MM.1S (cell line): ENCODE results near the gene RALGDS.

Experiments used
- DNase-seq: peaks from one replicate; pipeline ENCODE4 v3.0.0-alpha.2; 2015
- H2AFZ ChIP-seq: fragments of 300-600 bp; sonication (generic); 2 replicates; pipeline ENCODE4 v1.6.0; 2016; ENCODE audit warnings: antibody characterized with exemption, low read length
- H3F3A ChIP-seq: fragments of 300-600 bp; sonication (generic); 2 replicates; pipeline ENCODE4 v1.6.1; 2016; ENCODE audit warnings: mild to moderate bottlenecking, antibody characterized with exemption, low read length, moderate library complexity, mixed read lengths; ENCODE audit not compliant: insufficient read depth
- H3K27ac ChIP-seq: fragments of 300-600 bp; sonication (generic); 2 replicates; pipeline ENCODE4 v1.5.1; 2016; ENCODE audit warnings: mild to moderate bottlenecking, low read length
- H3K27me3 ChIP-seq: fragments of 300-600 bp; sonication (generic); replicated peaks from 2 replicates; pipeline ENCODE4 v1.6.0; 2016; ENCODE audit warnings: low read length; ENCODE audit not compliant: insufficient read depth
- H3K36me3 ChIP-seq: fragments of 300-600 bp; sonication (generic); replicated peaks from 2 replicates; pipeline ENCODE4 v1.6.1; 2016; ENCODE audit warnings: mild to moderate bottlenecking, low read length, mixed read lengths; ENCODE audit not compliant: insufficient read depth
- H3K4me1 ChIP-seq: fragments of 300-600 bp; sonication (generic); 2 replicates; pipeline ENCODE4 v1.6.1; 2016; ENCODE audit warnings: low read length, mixed read lengths
- H3K4me2 ChIP-seq: fragments of 300-600 bp; sonication (generic); 2 replicates; pipeline ENCODE4 v1.6.0; 2016; ENCODE audit warnings: low read depth, low read length
- H3K4me3 ChIP-seq: fragments of 300-600 bp; sonication (generic); 2 replicates; pipeline ENCODE4 v1.5.1; 2016; ENCODE audit warnings: low read length, mixed read lengths
- H3K79me2 ChIP-seq: fragments of 300-600 bp; sonication (generic); 2 replicates; pipeline ENCODE4 v1.6.1; 2016; ENCODE audit warnings: mixed run types, low read length, mixed read lengths
- H3K9ac ChIP-seq: fragments of 300-600 bp; sonication (generic); 2 replicates; pipeline ENCODE4 v1.6.1; 2016; ENCODE audit warnings: low read length, mixed read lengths
- H3K9me2 ChIP-seq: fragments of 300-600 bp; sonication (generic); replicated peaks from 2 replicates; pipeline ENCODE4 v1.6.1; 2016; ENCODE audit warnings: mild to moderate bottlenecking, low read length, mixed read lengths; ENCODE audit not compliant: insufficient read depth
- H3K9me3 ChIP-seq: fragments of 300-600 bp; sonication (generic); replicated peaks from 2 replicates; pipeline ENCODE4 v1.6.1; 2016; ENCODE audit warnings: mild to moderate bottlenecking, low read length, mixed read lengths; ENCODE audit not compliant: insufficient read depth
- H4K20me1 ChIP-seq: fragments of 300-600 bp; sonication (generic); 2 replicates; pipeline ENCODE4 v1.6.1; 2016; ENCODE audit warnings: mild to moderate bottlenecking, low read length, moderate library complexity, mixed read lengths; ENCODE audit not compliant: insufficient read depth
- EZH2 ChIP-seq: fragments of 300-600 bp; sonication (generic); optimal IDR thresholded peaks from 2 replicates; pipeline ENCODE3; 2017; ENCODE audit warnings: low read depth, mild to moderate bottlenecking, antibody characterized with exemption, low read length, mixed read lengths
- EZH2phosphoT487 ChIP-seq: fragments of 300-600 bp; sonication (generic); IDR thresholded peaks from 2 replicates; pipeline ENCODE4 v1.6.1; 2018; ENCODE audit warnings: antibody characterized with exemption, low read length
- TF ChIP-seq, protein P1 (sequence below): fragments of 300-600 bp; sonication (generic); IDR thresholded peaks from 2 replicates; pipeline ENCODE4 v1.5.1; 2016; ENCODE audit warnings: antibody characterized with exemption, low read length, mixed read lengths

Gene RALGDS

DNA sequence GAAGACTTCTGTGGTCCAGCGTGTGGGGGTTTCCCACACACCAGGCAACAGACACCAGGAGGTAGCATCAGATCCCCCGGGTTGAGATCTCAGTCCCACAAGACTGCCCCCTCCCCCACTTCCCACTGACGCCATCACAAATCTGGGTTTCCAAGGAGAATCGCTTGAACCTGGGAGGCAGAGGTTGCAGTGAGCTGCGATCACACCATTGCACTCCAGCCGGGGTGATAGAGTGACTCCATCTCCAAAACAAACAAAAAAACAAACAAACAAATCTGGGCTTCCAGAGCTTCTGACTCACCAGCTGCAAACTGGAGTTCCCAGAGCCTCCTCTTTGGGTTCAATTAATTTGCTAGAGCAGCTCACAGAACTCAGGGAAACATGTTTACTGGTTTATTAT, 47.4 kb upstream of the RALGDS start:
- peaks cover 93% of the 10 kb centered on the region for H3K27me3 ChIP-seq
- H2AFZ ChIP-seq, result no peak overlapping the region
- no peak for DNase-seq
- no peaks in the 10 kb centered on the region for H3F3A ChIP-seq
- TF ChIP-seq, protein P1, sequence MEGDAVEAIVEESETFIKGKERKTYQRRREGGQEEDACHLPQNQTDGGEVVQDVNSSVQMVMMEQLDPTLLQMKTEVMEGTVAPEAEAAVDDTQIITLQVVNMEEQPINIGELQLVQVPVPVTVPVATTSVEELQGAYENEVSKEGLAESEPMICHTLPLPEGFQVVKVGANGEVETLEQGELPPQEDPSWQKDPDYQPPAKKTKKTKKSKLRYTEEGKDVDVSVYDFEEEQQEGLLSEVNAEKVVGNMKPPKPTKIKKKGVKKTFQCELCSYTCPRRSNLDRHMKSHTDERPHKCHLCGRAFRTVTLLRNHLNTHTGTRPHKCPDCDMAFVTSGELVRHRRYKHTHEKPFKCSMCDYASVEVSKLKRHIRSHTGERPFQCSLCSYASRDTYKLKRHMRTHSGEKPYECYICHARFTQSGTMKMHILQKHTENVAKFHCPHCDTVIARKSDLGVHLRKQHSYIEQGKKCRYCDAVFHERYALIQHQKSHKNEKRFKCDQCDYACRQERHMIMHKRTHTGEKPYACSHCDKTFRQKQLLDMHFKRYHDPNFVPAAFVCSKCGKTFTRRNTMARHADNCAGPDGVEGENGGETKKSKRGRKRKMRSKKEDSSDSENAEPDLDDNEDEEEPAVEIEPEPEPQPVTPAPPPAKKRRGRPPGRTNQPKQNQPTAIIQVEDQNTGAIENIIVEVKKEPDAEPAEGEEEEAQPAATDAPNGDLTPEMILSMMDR, result no peak
- TF ChIP-seq EZH2 (no peak), EZH2phosphoT487 (no peak)
- no peaks in the 10 kb centered on the region for H4K20me1 ChIP-seq
- H3K79me2 ChIP-seq, result no peaks in the 10 kb centered on the region
- H3K36me3 ChIP-seq, result no peaks in the 10 kb centered on the region
- no peak overlapping the region for H3K27ac ChIP-seq
- no peak overlapping the region for H3K4me2 ChIP-seq
- H3K4me1 ChIP-seq, result no peaks in the 10 kb centered on the region
- no peak overlapping the region for H3K4me3 ChIP-seq
- H3K9me2 ChIP-seq, result no peaks in the 10 kb centered on the region
- no peaks in the 10 kb centered on the region for H3K9me3 ChIP-seq
- no peak overlapping the region for H3K9ac ChIP-seq

DNA sequence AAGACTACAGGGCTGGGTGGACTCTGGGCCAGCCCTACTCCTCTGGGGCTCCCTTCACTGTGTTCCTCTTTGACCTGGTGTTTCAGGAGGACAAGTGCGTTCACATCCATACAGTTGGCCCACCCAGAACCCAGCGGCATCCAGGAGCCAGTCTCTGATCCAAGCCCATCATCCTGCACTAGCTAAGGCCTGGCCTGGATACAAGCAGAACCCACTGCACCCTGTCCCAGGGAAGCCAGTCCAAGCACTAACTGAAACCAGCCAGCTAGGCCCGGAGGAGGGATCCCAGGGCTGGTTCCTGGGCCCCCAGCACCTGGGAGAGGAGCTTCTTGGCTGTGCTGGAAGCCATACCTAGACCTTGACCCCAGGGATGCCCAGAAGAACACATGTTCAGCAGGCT, 46.7 kb upstream of the RALGDS start:
- no peak overlapping the region for H2AFZ ChIP-seq
- no peak overlapping the region for H3K9ac ChIP-seq
- no peak overlapping the region for H3K27ac ChIP-seq
- peaks cover 92% of the 10 kb centered on the region for H3K27me3 ChIP-seq
- no peaks in the 10 kb centered on the region for H3K9me2 ChIP-seq
- H4K20me1 ChIP-seq, result no peaks in the 10 kb centered on the region
- H3K9me3 ChIP-seq, result no peaks in the 10 kb centered on the region
- H3K4me3 ChIP-seq, result no peak overlapping the region
- no peaks in the 10 kb centered on the region for H3F3A ChIP-seq
- H3K4me2 ChIP-seq, result no peak overlapping the region
- no peaks in the 10 kb centered on the region for H3K36me3 ChIP-seq
- TF ChIP-seq EZH2 (no peak), EZH2phosphoT487 (no peak)
- TF ChIP-seq, protein P1, result no peak
- no peaks in the 10 kb centered on the region for H3K79me2 ChIP-seq
- H3K4me1 ChIP-seq, result no peaks in the 10 kb centered on the region
- no peak for DNase-seq

DNA sequence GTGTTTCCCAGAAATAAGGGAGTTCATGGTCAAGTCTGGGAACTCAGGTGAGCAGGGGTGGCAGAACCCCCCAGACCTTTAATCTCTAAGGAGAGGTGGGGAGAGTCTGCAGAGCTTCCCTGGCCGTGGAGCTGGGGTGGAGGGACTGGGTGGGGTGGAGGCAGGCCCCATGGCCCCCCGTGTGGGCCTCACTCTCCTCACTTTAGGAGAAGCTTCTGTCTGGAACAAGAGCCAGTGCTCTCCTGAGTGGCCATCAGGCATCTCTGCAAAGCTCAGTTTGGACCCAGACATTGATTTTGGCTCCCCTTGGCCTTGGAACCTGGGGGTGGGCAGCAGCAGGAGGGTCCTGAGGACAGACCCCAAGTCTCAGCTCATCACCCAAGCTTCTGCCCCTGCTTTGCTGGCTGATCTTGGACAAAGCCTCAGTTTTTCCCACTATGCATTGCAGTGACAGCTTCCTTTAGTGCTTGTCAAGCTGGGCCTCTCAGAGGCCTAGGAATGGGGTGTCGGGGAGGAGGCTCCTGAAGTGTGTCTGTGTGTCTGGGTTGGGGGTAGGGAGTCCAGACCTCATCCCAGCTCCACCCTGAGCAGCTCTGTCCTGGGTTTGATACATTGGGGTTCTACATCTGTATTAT, 46.2 kb upstream of the RALGDS start:
- Histone ChIP-seq H3K9ac (no peak overlapping the region), H3K9me3 (no peaks in the 10 kb centered on the region), H3K9me2 (no peaks in the 10 kb centered on the region), H3F3A (no peaks in the 10 kb centered on the region), H3K4me1 (no peaks in the 10 kb centered on the region), H4K20me1 (no peaks in the 10 kb centered on the region), H3K36me3 (no peaks in the 10 kb centered on the region), H2AFZ (no peak overlapping the region), H3K4me2 (no peak overlapping the region), H3K27ac (no peak overlapping the region), H3K4me3 (no peak overlapping the region), H3K27me3 (peaks cover 92% of the 10 kb centered on the region), H3K79me2 (no peaks in the 10 kb centered on the region)
- DNase-seq, result no peak
- TF ChIP-seq EZH2phosphoT487, result no peak
- no peak for TF ChIP-seq EZH2
- TF ChIP-seq, protein P1, result no peak
